CD4-positive, alpha-beta T cell treated with Interleukin-2 at 100 ng/mL for 4 hours (primary cell): Measurements from ENCODE around the gene NGRN.
"Not testable (repeated sequence)": the region's sequence is repeated elsewhere in the genome, so short reads cannot be mapped to it uniquely, and the experiment has no call there.

Experiments
- DNase-seq: peaks from one replicate; pipeline ENCODE4 v3.0.0-alpha.2; 2020; ENCODE audit warnings: low spot score

The NGRN gene

DNA sequence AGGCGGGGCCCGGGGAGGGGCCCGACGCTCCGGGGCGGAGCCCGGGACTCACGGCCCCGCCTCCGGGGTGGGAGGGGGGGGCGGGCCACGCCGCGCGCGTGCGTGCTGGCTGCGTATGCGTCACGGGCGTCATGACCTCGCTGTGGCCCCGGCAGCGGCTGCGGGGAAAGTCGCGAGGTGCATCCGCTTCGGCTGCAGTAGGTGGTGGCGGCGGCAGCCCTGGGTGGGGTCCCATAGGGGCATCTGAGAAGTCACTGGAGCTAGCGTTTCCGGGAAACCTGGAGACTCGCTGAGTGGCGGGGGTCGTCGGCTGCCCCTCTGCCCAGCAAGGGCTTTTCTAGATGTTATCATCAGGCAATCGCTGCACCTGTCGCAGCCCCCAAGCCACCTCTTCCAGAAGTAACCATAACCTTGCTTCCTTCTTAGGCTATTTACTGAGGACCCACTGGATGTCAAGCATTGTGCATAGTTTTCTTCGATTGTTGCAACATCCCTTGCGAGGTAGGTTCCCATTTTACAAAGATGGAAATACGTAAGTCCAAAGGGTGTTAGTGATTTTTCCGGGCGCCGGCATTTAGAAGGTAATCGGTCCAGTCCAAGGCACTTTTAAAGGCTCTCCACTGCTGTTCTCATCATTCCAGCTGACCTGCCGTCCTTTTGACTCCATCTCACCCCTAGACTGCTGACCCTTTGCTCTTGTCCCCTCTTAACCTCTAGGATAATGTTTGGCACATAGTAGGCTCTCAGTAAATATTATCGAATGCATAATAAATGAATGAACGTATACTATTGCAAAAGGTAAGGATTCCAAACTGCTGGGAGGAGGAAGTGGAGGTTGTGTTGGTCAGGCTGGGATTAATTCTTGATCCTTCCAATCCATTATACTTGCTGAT lies 31.1 kb upstream of the NGRN start, which contains the start of gene GDPGP1:
GDPGP1 (plus strand) TSS at position 114 of the 893 bp plus-strand sequence. CDS start 6,700 bp downstream, outside the sequence.
- DNase-seq = no peak

DNA sequence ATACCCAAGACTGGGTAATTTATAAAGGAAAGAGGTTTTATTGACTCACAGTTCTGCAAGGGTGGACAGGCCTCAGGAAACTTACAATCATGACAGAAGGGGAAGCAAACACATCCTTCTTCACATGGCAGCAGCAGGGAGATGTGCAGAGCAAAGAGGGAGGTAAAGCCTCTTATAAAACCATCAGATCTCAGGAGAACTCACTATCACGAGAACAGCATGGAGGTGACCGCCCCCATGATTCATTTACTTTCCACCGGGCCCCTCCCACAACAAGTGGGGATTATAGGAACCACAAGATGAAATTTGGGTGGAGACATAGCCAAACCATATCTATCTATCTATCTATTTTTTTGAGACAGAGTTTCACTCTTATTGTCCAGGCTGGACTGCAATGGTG lies 26.1 kb upstream of the NGRN start:
- DNase-seq = no peak

DNA sequence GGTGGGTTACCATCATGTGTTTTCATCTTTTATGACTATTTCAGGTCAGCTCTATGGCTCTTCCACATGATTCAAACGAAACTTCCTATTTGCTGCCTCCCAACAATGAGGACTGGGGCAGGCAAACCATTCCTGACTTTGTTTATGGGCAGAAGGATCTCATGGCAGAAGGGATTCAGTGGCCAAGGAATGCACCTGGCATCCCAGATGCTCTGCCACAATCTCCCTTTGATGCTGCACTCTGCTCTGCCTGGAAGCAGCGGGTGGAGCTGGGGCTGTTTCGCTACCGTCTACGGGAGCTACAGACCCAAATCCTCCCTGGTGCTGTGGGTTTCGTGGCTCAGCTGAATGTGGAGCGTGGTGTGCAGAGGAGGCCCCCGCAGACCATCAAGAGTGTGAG lies 24.6 kb upstream of the NGRN start:
- DNase-seq = no peak

- DNase-seq = no peak
These were observed 23.9 kb upstream of the NGRN start for GRCh38 chr15:90241343-90242192.

- DNase-seq = no peak
These were observed 21.4 kb upstream of the NGRN start for GRCh38 chr15:90243943-90244639.

DNA sequence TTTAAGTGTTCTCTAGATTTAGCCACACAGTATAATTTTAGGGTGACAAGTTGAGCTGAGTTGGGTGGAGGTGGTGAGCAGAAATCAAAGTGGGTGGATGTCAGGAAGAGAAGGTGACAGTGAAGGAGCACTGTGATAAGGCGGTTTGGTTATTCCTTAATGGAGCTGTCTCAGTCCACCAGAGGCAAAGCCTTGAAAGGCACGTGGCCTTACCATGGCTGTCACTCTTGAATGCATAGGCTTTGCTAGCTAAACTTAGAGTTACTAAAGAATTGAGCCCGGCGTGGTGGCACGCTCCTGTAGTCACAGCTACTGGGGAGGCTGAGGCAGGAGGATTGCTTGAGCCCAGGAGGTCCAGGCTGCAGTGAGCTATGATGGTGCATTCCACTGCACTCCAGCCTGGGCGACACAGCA lies 16.7 kb upstream of the NGRN start:
- no peak for DNase-seq

DNA sequence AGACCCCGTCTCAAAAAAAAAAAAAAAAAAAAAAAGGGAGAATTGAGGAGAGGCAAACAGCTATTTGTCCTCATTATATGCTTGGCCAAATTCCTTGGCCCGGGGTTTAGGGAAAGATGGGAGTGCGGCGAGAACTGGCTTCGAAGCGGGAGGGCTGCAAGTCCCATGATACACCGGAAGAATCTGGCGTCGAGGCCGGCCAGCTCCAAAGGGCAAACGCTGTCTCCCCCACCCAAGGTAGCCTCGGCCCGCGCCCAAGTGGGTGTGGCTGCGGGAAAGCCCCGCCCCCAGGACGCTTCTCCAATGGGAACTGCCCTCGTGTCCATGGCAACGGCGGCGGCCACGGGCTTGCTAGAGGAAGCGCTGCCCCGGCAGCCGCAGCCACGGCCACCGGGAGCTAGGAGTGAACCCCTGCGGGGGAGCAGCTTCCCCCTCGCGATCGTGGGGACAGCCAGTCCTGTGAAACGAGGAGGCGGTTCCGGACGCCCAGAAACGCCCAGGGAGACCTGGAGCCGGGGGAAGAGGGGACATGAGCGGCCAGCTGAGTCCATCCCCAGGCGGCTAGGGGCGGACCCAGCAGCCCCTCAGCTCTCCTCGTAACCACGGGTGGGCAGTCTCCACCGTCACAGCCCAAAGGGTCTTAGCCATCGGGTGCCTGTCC lies 16.1 kb upstream of the NGRN start, which contains the start of gene TTLL13:
TTLL13 (plus strand) TSS at position 354 of the 661 bp plus-strand sequence. CDS start 1,075 bp downstream, outside the sequence.
- DNase-seq = peak; percentile 59

DNA sequence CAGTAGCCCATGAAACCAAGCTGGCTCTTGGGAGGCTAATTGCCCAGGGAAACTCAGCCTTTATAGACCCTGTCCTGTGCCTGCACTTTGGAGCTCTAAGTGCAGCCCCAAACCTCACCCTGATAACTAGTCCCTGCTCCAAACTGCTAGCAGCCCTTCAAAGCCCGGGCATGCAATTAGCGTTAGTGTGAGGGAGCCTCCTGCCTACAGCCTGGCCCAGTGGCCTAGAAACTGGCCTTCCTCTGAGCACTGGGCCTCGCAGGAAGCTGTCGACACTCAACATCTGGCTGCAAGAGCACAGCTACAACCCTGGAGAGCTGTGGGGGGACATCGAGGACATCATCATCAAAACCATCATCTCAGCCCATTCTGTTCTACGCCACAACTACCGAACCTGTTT lies 7.7 kb upstream of the NGRN start:
- no peak for DNase-seq

- no peak for DNase-seq
These were observed 5.9 kb upstream of the NGRN start for GRCh38 chr15:90259524-90259923.

DNA sequence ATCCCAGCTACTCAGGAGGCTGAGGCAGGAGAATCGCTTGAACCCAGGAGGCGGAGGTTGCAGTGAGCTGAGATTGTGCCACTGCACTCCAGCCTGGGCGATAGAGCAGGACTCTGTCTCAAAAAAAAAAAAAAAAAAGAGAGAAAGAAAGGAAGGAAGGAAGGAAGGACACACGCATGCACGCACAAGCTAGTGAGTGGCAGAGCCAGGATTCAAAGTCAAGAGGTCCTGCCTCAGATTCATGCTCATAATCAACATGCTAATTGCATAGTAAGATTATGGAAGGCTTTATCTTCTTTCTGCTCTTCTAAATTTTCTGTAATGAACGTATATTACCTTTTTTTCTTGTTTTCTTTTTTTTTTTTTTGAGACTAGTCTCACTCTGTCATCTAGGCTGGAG lies 4.7 kb upstream of the NGRN start:
- DNase-seq = not testable (repeated sequence)

- no peak for DNase-seq
These were observed 3.7 kb upstream of the NGRN start for GRCh38 chr15:90261811-90262210.

- no peak for DNase-seq
These were observed 3.0 kb upstream of the NGRN start for GRCh38 chr15:90262426-90262825.

- peak; percentile 36 for DNase-seq
These were observed 801 bp upstream of the NGRN start for GRCh38 chr15:90264671-90265070.

- peak; percentile 38 for DNase-seq
These were observed 574 bp downstream of the NGRN start for GRCh38 chr15:90266061-90266431.

- DNase-seq = peak; percentile 12
These were observed 1.0 kb downstream of the NGRN start for GRCh38 chr15:90266485-90266884.

GRCh38 chr15:90268415-90268814 lies 2.9 kb downstream of the NGRN start:
- no peak for DNase-seq

GRCh38 chr15:90270502-90271150 lies 5.2 kb downstream of the NGRN start:
- no peak for DNase-seq

DNA sequence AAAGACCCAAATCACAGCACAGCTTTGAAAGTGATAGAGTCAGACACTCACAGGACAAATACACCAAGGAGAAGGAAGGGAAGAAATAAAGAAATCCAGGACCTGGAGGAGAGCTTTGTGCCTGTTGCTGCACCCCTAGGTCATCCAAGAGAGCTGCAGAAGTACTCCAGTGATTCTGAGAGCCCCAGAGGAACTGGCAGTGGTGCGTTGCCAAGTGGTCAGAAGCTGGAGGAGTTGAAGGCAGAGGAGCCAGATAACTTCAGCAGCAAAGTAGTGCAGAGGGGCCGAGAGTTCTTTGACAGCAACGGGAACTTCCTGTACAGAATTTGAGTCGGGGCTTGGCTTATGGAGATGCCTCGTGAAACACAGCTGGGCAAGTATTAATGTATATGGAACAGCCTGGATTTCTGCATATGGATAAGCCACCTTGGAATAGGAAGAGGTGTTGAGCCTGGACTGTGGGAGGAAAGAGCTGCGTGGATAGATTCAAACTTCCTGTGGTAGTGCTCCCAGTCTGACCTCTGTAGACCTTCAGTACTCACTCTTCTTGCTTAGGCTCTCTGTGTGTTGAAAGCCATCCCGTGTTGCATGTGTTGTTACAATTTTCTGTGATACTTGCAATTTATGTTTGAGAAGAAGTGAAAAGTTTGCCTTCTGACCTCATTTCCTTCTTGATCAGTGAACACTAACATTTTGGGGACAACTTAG lies 6.1 kb downstream of the NGRN start:
- no peak for DNase-seq

GRCh38 chr15:90278467-90278866 lies 13.0 kb downstream of the NGRN start:
- DNase-seq = not testable (repeated sequence)

GRCh38 chr15:90280743-90281142 lies 15.3 kb downstream of the NGRN start:
- DNase-seq = not testable (repeated sequence)
